Activated CD8-positive, alpha-beta memory T cell treated with anti-CD3 and anti-CD28 coated beads for 48 hours (primary cell): ENCODE results near the gene FMO2.
A peak's percentile ranks its signal among the peaks of the same experiment; 100 is the strongest.

Source experiments
- DNase-seq, 3 experiments: peaks; one replicate each; pipeline ENCODE4 v3.0.0-alpha.2; 2020; ENCODE audit warnings: low read depth in 2 of 3, low spot score in 2 of 3

FMO2 gene

GRCh38 chr1:171174560-171175294 is 10.4 kb upstream of the FMO2 start:
- DNase-seq, result no peak

GRCh38 chr1:171177261-171177660 is 7.8 kb upstream of the FMO2 start:
- no peak for DNase-seq

- no peak for DNase-seq
These were observed 5.5 kb upstream of the FMO2 start for GRCh38 chr1:171179318-171180227.

- DNase-seq, result no peak
These were observed 4.4 kb upstream of the FMO2 start for GRCh38 chr1:171180670-171181069.

GRCh38 chr1:171188388-171189266 is 3.5 kb downstream of the FMO2 start:
- peak in 1 of 3 experiments; percentile 26 for DNase-seq

GRCh38 chr1:171191992-171192391 is 6.9 kb downstream of the FMO2 start:
- DNase-seq, result no peak

- no peak for DNase-seq
These were observed 10.7 kb downstream of the FMO2 start for GRCh38 chr1:171195767-171196166.

- DNase-seq, result no peak
These were observed 11.3 kb downstream of the FMO2 start for GRCh38 chr1:171196351-171196750.

GRCh38 chr1:171198081-171198480 is 13.0 kb downstream of the FMO2 start:
- DNase-seq, result no peak

- no peak for DNase-seq
These were observed 19.2 kb downstream of the FMO2 start for GRCh38 chr1:171204296-171204695.

- DNase-seq, result no peak
These were observed 21.3 kb downstream of the FMO2 start for GRCh38 chr1:171206204-171206977.

- DNase-seq, result no peak
These were observed 21.9 kb downstream of the FMO2 start for GRCh38 chr1:171206978-171207355.

GRCh38 chr1:171207377-171207776 is 22.3 kb downstream of the FMO2 start:
- DNase-seq, result no peak

GRCh38 chr1:171210355-171210754 is 25.3 kb downstream of the FMO2 start:
- DNase-seq, result no peak

GRCh38 chr1:171212607-171213351 is 27.7 kb downstream of the FMO2 start:
- DNase-seq, result no peak

- DNase-seq, result no peak
These were observed 28.7 kb downstream of the FMO2 start for GRCh38 chr1:171213559-171214454.

GRCh38 chr1:171217658-171218443 is 32.8 kb downstream of the FMO2 start:
- DNase-seq, result no peak

GRCh38 chr1:171218661-171219060 is 33.6 kb downstream of the FMO2 start:
- no peak for DNase-seq
